Measurements from ENCODE around the gene P4HA2. TPM values are rescaled to one million over a fixed set of nuclear protein-coding genes. Genes with fewer than 3 reads are reported as not detected.

Gene P4HA2
- total RNA-seq, 1 experiment from 2014 or later: 51.8 TPM

DNA sequence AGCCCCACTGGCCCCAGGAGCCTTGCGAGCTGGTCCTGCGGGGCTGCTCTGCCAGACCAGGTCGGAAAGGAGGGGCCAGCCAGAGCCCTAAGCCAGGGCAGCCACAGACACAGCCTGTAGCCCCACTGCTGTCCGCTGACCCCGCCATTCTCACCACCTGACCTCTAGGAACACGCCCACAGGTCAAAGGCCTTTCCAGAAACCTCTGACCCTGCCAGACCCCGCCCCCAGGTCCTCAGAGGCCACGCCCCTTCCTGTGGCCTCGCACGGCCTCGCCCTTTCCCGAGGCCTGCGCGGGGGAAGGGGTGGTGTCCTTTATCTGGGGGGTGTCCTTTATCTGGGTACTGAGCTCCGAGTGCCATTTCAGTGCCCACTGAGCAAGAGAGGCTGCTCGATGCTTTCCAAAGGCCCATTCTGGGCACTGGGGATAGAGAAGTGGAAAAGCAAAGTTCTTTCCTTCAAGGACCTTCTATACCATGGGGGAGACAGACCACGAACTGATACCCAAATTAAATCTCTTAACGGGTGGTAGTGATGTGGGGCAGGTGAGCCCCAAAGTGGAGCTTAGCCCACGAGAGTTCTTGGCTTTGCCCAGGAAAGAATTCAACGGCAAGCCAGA is 46.5 kb downstream of the P4HA2 start:
- Mint-ChIP-seq H3K27ac (ENCODE audit: unreplicated experiment) (no peak overlapping the region), H3K9me3 (ENCODE audit: low read depth, unreplicated experiment) (no peaks in the 10 kb centered on the region), H3K4me1 (ENCODE audit: low read depth, unreplicated experiment) (peaks cover 11% of the 10 kb centered on the region), H3K4me3 (ENCODE audit: low read depth, unreplicated experiment) (no peak overlapping the region), H3K36me3 (ENCODE audit: insufficient read depth, unreplicated experiment) (no peaks in the 10 kb centered on the region), H3K27me3 (ENCODE audit: unreplicated experiment) (no peaks in the 10 kb centered on the region)
- DNase-seq: no peak
- intact Hi-C loops (cut with micrococcal nuclease; ENCODE audit: unreplicated experiment): no loop called here
- CTCF ChIA-PET: interaction anchor here (0.8 to 1.0 kb wide), 2 partner anchors 24 to 179 kb away, joined by 4 to 5 read pairs; no protein-coding TSS in a partner anchor
- no TSS peak for BruUV-seq (replicated peaks)
- no peak for TF ChIP-seq CTCF (IDR thresholded peaks at IDR 0.05; ENCODE audit: unreplicated experiment)

GRCh38 chr5:132180134-132180745 is 47.4 kb downstream of the P4HA2 start:
- Mint-ChIP-seq H3K27me3 (ENCODE audit: unreplicated experiment) (no peaks in the 10 kb centered on the region), H3K36me3 (ENCODE audit: insufficient read depth, unreplicated experiment) (peaks cover 3% of the 10 kb centered on the region), H3K4me3 (ENCODE audit: low read depth, unreplicated experiment) (no peak overlapping the region), H3K4me1 (ENCODE audit: low read depth, unreplicated experiment) (peaks cover 11% of the 10 kb centered on the region), H3K27ac (ENCODE audit: unreplicated experiment) (no peak overlapping the region), H3K9me3 (ENCODE audit: low read depth, unreplicated experiment) (no peaks in the 10 kb centered on the region)
- intact Hi-C loops (cut with micrococcal nuclease; ENCODE audit: unreplicated experiment): loop anchor here (1.0 kb wide), 1 partner anchor 189 kb away; the partner anchor contains the start of gene SLC22A5
- BruUV-seq (replicated peaks): no TSS peak
- peak; percentile 62 for TF ChIP-seq CTCF (IDR thresholded peaks at IDR 0.05; ENCODE audit: unreplicated experiment)
- peak; percentile 58 for DNase-seq
- CTCF ChIA-PET: interaction anchor here (0.6 to 1.4 kb wide), 8 partner anchors 10 to 191 kb away, joined by 3 to 5 read pairs (median 4); partner anchors contain the start of gene CSF2

DNA sequence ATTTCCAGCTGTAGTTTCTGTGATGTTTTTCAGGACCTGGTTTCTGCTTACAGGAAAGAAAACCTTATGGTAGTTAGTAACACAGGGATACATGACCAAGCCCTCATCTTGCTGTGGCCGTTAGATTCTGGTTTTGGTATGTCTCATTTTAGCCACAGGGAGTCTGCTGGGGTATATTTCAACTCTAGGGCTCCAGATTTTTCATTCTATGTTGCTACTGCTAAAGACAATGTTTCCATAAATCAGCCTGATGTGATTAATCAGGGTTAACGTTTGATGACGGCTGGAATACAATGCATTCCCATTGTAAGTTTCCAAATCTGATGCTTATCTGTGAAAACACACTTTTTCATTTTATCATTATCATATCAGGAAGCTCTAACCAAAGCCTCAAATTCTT is 48.2 kb downstream of the P4HA2 start:
- BruUV-seq (replicated peaks): no TSS peak
- DNase-seq: no peak
- CTCF ChIA-PET: interaction anchor here (0.6 to 1.4 kb wide), 8 partner anchors 11 to 192 kb away, joined by 3 to 5 read pairs (median 4); partner anchors contain the start of gene CSF2
- H3K9me3 Mint-ChIP-seq (ENCODE audit: low read depth, unreplicated experiment): no peaks in the 10 kb centered on the region
- no peak overlapping the region for H3K4me3 Mint-ChIP-seq (ENCODE audit: low read depth, unreplicated experiment)
- no peak overlapping the region for H3K27ac Mint-ChIP-seq (ENCODE audit: unreplicated experiment)
- TF ChIP-seq CTCF (IDR thresholded peaks at IDR 0.05; ENCODE audit: unreplicated experiment): no peak
- H3K4me1 Mint-ChIP-seq (ENCODE audit: low read depth, unreplicated experiment): peaks cover 11% of the 10 kb centered on the region
- peaks cover 4% of the 10 kb centered on the region for H3K36me3 Mint-ChIP-seq (ENCODE audit: insufficient read depth, unreplicated experiment)
- intact Hi-C loops (cut with micrococcal nuclease; ENCODE audit: unreplicated experiment): loop anchor here (5.0 kb wide), 1 partner anchor 112 kb away; no protein-coding TSS in a partner anchor
- H3K27me3 Mint-ChIP-seq (ENCODE audit: unreplicated experiment): no peaks in the 10 kb centered on the region

GRCh38 chr5:132177691-132178149 is 49.9 kb downstream of the P4HA2 start:
- Mint-ChIP-seq H3K9me3 (ENCODE audit: low read depth, unreplicated experiment) (no peaks in the 10 kb centered on the region), H3K27ac (ENCODE audit: unreplicated experiment) (no peak overlapping the region), H3K36me3 (ENCODE audit: insufficient read depth, unreplicated experiment) (peaks cover 4% of the 10 kb centered on the region), H3K4me1 (ENCODE audit: low read depth, unreplicated experiment) (peaks cover 11% of the 10 kb centered on the region), H3K27me3 (ENCODE audit: unreplicated experiment) (no peaks in the 10 kb centered on the region), H3K4me3 (ENCODE audit: low read depth, unreplicated experiment) (no peak overlapping the region)
- no TSS peak for BruUV-seq (replicated peaks)
- TF ChIP-seq CTCF (IDR thresholded peaks at IDR 0.05; ENCODE audit: unreplicated experiment): no peak
- intact Hi-C loops (cut with micrococcal nuclease; ENCODE audit: unreplicated experiment): loop anchor here (5.0 kb wide), 1 partner anchor 110 kb away; no protein-coding TSS in a partner anchor
- CTCF ChIA-PET: no interaction called here
- DNase-seq: no peak

Measured in Calu3 (cell line).